H54 (cell line): ENCODE results near the gene TMEM131L.
"Not testable (repeated sequence)": the region's sequence is repeated elsewhere in the genome, so short reads cannot be mapped to it uniquely, and the experiment has no call there.

Experiments
- DNase-seq: peaks from one replicate; pipeline ENCODE4 v3.0.0; 2011; ENCODE audit warnings: low spot score, mixed read lengths; ENCODE audit not compliant: insufficient read length
- FAIRE-seq: peaks from 3 replicates; lab custom pipeline; 2011; peaks lifted over from hg19 to GRCh38; lab: Jason Lieb, UNC
- POLR2A ChIP-seq: IDR thresholded peaks from 2 replicates; pipeline ENCODE4 v1.6.1; 2011; ENCODE audit warnings: low read depth, mild to moderate bottlenecking, low read length

Gene TMEM131L

DNA sequence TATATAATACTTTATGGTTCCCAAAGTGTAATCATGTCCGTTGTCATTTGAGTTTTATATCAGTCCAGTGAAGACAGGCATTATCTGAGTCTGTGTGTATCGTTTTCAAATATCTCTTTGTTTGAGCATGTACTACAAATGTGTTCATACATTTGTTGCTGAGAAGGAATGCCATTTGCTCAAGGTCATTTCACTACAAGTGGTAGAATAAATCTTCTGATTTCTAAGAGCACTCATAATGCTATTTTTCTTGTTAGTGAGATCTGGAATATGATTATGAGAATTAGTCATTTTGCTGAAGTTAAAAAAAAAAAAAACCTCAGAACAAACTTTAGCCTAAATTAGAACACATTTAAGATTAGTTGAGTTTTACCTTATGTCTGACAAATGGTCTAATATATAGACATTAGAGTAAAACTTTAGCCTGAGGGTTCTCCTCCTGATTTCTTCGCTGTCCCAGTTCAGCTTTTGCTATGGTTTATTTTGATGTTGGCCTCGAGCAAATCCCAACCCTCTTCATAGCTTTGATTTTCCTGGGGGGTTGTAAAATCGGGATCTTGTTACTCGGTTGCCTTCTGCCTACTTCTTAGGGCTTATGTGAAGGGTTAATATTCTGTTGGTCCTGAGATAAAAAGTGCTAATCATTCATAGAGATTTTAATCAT is 87.1 kb downstream of the TMEM131L start:
- FAIRE-seq: no peak
- no peak for TF ChIP-seq POLR2A

DNA sequence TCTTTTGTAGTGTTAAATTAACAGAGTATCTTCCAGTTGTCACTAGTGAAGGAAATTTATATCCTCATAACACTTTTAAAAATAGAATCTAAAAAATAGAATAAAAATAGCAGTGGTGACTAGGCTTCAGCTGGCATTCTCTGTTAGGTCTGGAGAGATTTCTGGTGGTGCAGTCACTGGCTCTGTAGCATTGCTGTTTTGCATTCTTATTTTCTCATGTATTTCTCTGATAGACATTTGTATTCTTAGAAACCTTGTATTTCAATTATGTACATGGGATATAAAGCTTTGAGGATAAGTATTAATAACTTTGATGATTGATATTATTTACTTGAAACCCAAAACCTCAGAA is 87.6 kb downstream of the TMEM131L start:
- FAIRE-seq: no peak
- no peak for DNase-seq
- no peak for TF ChIP-seq POLR2A

More for the DNA sequence above, 87.1 kb downstream of the TMEM131L start:
- DNase-seq: no peak

DNA sequence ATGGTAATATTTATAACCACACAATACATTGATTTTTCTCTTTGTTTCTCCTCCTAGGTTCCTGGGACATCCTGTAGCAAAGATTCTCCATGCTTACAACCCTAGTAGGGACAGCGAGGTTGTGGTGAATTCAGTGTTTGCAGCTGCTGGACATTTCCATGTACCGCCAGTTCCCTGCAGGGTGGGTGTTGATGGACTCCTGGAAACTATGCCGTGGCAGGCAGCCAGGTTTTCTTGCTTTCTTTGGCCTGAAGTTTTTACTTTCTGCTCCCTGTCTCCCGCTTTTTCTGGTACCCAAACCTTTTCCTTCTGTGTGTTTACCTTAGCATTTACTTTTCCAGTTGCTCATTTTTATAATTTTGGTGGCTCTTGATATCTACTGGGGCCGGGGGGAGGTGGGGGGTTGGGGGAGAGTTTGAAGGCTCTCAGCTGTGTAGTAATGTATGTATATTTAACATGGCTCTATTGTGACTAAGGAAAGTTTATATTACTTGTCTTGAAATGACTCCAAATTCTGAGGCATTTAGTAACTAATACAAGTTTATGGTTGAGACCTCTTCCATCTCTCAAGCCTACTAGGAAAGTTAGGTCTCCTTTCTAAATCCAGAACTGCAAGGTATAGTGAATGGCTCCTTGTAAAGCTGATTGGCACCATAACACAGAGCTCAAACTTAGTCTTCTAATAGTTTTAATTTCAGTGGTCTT is 89.7 kb downstream of the TMEM131L start:
- FAIRE-seq (no peak), DNase-seq (no peak)
- TF ChIP-seq POLR2A: no peak

- DNase-seq: no peak
- no peak for TF ChIP-seq POLR2A
- FAIRE-seq: no peak
These were observed 90.3 kb downstream of the TMEM131L start for GRCh38 chr4:153556435-153556815.

- FAIRE-seq: no peak
These were observed 94.7 kb downstream of the TMEM131L start for GRCh38 chr4:153560908-153561307.

DNA sequence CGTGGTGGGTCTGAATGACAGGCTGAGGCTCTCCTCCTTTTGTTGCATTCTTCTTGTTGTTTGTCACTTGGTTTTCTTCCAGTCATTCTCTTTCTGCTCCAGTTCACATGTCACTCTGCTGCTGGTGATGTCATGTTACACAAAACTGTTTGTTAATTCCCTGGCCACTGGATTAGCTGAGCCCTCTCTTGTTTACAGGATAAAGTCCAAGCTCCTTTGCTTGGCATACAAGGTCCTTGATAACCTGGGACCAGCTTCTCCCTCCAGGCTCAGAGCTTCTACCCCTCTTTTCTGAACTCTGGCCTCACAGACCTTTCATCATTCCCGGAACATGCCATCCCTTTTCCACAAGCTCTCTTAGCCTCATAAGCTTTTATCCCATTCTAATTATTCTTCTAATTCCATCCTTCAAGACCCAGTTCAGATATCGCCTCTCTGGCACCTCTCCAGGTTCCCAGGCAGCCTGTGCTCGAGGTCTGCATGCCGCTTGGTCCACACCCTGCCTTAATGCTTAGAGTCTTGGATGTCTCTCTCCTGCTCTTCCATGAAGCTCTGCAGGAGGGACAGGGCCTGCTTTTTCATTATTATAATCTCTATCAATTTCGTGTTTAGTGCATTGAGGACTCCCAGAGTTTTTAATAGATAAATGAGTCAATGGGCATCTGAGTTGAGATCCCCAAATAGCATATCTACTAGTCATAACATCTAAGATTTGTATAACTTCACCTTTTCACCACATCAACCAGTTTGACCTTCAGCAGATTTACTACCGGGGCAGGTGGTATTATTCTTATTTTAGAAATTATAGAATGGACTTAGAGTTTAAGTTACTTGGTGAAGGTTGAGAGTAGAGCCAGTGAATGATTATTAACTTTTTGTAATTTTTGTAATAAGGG is 98.7 kb downstream of the TMEM131L start:
- no peak for FAIRE-seq
- no peak for TF ChIP-seq POLR2A
- DNase-seq: no peak

More at GRCh38 chr4:153560908-153561307, 94.7 kb downstream of the TMEM131L start:
- DNase-seq: no peak
- no peak for TF ChIP-seq POLR2A

GRCh38 chr4:153566631-153567150 is 100.5 kb downstream of the TMEM131L start:
- FAIRE-seq (no peak), DNase-seq (no peak)
- TF ChIP-seq POLR2A: no peak

- DNase-seq, FAIRE-seq: not testable (repeated sequence)
These were observed 101.5 kb downstream of the TMEM131L start for GRCh38 chr4:153567660-153568059.

- no peak for TF ChIP-seq POLR2A
- DNase-seq: no peak
- no peak for FAIRE-seq
These were observed 104.2 kb downstream of the TMEM131L start for GRCh38 chr4:153570228-153570973.

DNA sequence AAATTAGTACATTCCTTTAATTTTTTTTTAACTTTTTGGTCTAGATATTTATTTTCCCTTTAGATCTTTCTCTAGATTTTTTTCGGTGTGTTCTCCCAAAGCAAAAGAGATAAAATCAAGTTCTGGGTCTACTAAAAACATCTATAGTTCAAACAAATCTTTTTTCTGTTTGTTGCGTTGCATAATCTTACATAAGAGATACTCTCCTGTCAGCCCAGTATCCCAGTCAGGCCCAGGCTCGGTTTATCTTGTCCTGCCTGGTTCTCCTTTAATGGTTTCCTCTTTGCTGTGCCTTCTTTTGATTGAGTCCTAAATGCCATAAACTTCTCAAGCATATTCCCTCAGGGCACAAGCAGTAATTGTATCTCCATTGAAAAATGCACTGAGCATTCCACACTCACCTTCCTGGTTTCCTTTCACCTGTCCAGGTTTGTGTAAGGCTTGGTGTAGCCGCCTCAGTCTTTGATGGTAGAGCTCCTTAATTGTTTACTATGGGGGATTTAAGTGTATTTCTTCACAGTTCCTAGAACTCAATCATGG is 104.9 kb downstream of the TMEM131L start:
- FAIRE-seq: no peak
- no peak for DNase-seq
- TF ChIP-seq POLR2A: no peak

GRCh38 chr4:153572609-153573008 is 106.4 kb downstream of the TMEM131L start:
- no peak for TF ChIP-seq POLR2A
- FAIRE-seq: no peak

GRCh38 chr4:153573221-153573620 is 107.1 kb downstream of the TMEM131L start:
- FAIRE-seq (no peak), DNase-seq (no peak)
- no peak for TF ChIP-seq POLR2A

More at GRCh38 chr4:153572609-153573008, 106.4 kb downstream of the TMEM131L start:
- DNase-seq: no peak
